Stimulated activated CD4-positive, alpha-beta T cell treated with anti-CD3 and anti-CD28 coated beads, Interleukin-15, amount 100 ng/mL, for 1 hour (primary cell): ENCODE data around the gene PRICKLE2.

ENCODE experiments used
- DNase-seq, 2 donors: peaks; one replicate each; pipeline ENCODE4 v3.0.0-alpha.2; 2020; ENCODE audit warnings: low read depth in 1 of 2, low spot score in 1 of 2

The PRICKLE2 gene

GRCh38 chr3:64133987-64134386 is 91.3 kb downstream of the PRICKLE2 start:
- no peak for DNase-seq

- DNase-seq, result no peak
Observed at GRCh38 chr3:64133272-64133671, 92.0 kb downstream of the PRICKLE2 start.

GRCh38 chr3:64131725-64132469 is 93.4 kb downstream of the PRICKLE2 start:
- DNase-seq, result no peak

- no peak for DNase-seq
Observed at GRCh38 chr3:64130436-64130835, 94.8 kb downstream of the PRICKLE2 start.

GRCh38 chr3:64129581-64129980 is 95.7 kb downstream of the PRICKLE2 start:
- no peak for DNase-seq

DNA sequence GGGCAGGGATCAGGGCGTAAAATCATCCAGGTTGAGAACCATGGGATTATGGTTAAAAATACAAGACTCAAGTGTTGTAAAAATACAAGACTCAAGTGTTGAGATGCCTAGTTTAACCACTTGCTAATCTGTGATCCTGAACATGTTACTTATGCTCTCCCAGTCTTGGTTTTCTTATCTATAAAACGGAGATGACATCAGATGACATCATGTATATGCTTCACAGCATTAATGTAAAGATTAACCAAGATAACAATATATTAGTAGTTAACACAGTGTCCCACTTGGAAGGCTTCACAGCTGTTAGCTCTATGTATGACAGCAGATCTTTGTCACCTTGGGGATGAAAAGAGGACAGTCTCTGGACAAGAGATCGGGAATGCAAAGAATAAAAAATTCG is 96.2 kb downstream of the PRICKLE2 start:
- DNase-seq, result no peak

DNA sequence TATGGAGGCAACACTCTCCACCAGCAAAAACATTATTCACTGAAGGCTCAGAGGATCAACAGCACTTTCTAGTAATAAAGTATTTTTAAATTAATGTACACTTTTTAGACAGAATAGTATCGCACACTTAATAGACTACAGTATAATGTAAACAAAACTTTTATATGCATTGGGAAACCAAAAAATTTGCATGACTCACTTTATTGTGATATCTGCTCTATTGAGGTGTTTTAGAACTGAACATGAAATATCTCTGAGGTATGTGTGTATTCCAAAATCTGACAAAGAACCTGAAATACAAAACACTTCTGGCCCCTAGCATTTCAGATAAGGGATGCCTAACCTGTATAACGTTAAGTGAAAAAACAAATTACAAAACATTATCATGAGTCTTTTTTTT is 99.7 kb downstream of the PRICKLE2 start:
- no peak for DNase-seq

DNA sequence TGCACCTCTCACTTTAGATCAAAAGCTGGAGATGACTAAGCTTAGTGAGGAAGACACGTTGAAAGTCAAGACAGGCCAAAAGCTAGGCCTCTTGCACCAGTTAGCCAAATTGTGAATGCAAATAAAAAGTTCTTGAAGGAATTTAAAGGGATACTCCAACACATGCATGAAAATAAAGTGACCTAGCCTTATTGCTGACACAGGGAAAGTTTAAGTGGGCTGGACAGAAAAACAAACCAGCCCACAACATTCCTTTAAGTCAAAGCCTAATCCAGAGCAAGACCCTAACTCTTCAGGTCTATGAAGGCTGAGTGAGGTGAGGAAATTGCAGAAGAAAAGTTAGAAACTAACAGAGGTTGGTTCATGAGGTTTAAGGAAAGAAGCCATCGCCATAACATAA is 101.3 kb downstream of the PRICKLE2 start:
- DNase-seq, result no peak

DNA sequence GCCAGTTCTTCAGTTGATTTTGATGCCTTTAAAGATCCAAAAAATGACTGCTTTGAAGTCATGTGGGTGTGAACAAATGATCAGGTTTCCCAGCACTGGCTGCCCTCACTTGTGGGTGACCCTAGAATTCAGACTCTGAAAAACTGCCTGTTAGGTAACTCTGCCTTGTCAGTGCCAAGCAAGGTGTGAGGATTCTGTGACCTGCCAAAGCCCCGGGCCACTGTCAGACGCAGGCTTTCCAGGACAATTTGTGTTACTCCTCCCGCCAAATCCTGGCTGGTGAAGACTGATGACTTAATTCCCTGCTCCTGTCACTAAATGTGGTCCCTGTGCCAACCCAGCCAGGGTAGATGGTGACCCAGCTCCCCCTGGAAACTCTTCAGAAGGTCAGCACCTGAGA is 102.8 kb downstream of the PRICKLE2 start:
- DNase-seq, result no peak

GRCh38 chr3:64121750-64122311 is 103.4 kb downstream of the PRICKLE2 start:
- no peak for DNase-seq

DNA sequence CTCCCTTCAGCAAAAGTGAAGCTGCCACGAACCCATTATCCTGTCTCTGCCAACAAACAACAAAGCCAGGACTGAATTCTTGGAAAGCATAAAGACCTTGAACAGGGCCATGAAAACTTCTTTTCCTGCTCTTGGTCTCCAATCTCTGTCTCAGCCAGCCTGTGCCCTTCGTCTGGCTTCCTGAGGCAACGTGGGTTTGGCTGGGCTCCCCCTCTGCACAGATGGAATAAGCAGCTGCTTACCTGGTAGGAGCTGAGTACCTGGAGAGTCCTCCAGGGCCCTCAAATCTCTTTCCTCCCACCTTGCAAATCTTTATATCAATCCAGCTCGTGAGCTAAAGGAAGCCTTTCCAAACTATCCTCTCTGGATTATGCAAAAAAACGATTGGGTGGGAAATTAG is 104.4 kb downstream of the PRICKLE2 start:
- no peak for DNase-seq

DNA sequence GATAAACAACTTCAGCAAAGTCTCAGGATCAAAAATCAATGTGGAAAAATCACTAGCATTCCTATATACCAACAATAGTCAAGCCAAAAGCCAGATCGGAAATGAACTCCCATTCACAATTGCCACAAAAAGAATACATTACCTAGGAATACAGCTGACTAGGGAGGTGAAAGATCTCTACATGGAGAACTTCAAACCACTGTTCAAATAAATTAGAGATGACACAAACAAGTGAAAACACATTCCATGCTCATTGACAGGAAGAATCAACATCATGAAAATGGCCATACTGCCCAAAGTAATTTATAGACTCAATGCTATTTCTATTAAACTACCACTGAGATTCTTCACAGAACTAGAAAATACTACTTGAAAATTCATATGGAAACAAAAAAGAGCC is 107.8 kb downstream of the PRICKLE2 start:
- no peak for DNase-seq

DNA sequence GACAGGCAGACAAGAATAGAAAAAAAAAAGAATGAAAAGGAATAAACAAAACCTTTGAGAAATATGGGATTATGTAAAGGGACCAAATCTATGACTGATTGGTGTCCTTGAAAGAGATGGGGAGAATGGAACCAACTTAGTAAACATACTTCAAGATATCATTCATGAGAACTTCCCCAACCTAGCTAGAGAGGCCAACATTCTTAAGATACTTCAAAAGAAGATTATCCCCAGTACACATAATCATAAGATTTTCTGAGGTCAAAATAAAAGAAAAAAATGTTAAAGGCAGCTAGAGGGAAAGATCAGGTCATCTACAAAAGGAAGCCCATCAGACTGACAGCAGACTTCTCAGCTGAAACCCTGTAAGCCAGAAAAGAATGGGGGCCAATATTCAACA is 110.6 kb downstream of the PRICKLE2 start:
- DNase-seq, result no peak

DNA sequence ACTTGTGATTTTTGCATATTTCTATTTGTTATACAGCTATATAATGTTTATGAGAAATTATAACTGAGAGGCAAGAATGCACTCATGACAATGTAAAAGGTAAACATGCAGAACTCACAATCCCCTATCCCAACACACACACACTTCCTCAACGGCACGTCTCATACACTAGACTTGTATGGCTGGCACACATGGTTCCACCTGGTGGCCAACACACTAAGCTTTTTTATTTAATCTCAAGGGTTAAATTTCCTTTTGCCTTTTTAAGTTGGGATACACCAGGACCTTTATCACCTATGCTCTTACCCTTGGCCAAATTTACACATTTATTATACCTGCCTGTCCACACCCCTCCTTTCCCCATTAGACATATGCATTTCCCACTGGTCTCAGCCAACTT is 113.4 kb downstream of the PRICKLE2 start:
- DNase-seq, result no peak

DNA sequence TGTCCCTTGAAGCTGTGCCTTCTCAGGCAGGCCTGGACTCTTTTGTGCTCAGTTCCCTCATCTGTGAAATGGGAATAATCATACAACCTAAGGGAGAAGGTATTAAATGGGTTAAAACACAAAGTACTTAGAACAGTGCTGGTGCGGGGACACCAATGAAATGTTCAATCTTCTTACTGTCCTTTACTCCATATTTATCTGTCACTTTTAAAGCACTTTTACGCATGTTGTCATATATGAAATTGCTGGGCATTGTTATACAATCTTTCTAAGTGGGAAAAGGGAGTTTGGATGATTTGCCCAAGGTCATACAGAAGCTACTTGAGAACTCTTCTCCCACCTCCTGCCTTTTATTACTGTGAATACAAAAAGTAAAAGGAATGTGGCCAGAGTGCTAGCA is 114.2 kb downstream of the PRICKLE2 start:
- DNase-seq, result no peak

- DNase-seq, result no peak
Observed at GRCh38 chr3:64110071-64110470, 115.2 kb downstream of the PRICKLE2 start.

DNA sequence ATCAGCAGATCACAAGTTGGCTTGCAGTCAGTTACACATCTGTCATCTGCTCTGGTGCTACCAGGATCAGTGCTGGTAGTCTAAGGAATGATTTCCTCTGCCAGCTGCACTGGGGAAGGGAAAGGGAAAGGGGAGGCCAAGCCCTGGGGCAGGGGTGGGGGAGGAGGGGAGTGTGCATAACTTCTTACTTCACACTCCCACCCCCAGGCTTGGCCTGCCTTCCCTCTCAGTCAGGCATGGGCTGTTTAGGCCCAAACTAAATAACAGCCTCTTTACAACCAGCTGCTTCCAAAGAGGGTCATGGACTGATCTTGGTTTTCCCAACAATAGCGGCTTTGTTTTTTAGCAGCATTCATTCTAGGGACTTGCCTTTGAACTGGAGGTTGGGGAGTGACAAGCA is 115.8 kb downstream of the PRICKLE2 start:
- no peak for DNase-seq

DNA sequence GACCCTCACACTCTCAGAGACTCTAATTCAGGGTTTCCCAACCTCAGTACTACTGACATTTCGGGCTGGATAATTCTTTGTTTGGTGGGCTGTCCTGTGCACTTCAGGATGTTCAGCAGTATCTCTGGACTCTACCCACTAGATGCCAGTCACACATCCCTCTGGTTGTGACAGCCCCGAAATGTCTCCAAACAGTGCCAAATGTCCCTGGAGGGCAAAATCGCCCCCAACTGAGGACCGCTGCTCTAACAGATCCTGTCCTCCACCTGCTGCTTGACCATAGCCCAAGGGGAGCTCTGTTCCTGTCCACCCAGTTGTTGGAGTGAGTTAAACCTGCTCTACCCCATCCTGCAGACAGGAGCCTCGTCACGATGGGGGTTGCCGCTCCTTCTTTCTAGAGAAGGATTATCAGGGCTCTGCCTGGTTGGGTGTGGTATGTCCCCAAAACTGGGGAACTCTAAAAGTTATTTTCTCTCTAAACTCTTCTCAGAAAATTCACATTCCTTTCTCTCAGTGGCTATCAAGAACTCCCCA is 116.4 kb downstream of the PRICKLE2 start:
- DNase-seq, result no peak

DNA sequence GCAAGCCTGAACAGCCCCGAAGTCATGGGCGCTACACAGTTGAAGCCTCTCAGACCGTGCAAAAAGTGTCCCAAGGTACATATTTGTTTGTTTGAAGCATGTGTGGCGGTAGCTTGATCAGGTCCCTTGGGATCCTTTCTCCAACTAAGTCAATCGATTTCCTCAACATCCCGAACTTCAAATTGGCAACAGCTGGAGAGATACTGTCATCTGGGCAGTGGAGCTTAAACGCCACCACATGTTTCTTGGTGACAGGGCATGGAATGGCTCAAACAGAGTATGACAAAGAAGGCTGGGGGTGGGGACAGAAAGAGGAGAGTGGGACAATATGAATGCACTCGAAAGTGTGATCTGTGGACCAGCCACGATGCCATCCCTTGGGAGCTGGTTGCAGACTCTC is 117.0 kb downstream of the PRICKLE2 start:
- no peak for DNase-seq

GRCh38 chr3:64107190-64107589 is 118.1 kb downstream of the PRICKLE2 start:
- DNase-seq, result no peak

GRCh38 chr3:64105816-64106215 is 119.5 kb downstream of the PRICKLE2 start:
- no peak for DNase-seq

- DNase-seq, result no peak
Observed at GRCh38 chr3:64104691-64105111, 120.6 kb downstream of the PRICKLE2 start.

DNA sequence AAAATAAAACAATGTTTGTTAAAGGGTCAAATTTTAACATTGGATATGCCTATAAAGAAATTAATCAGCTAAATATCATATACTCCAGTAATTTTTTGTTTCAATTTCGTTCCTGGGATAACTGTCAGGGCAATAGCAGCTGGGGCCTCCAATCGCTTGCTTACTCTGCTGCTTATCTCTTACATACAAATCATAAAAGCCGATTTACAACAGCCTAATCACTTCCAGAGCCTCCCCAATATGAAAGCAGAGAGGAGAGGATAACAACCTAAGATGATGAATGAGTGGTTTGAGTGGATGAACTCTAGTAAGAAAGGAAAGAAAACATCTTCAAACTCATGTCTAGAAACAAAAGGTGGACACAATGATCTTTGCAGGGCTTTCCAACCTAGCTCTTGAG is 121.3 kb downstream of the PRICKLE2 start:
- no peak for DNase-seq
